SKM-1 treated with dmso at 0.1 percent for 144 hours (cell line): ENCODE measurements around the gene LRRN3.

ENCODE experiments used
- DNase-seq: peaks from one replicate; lab custom pipeline; 2025; ENCODE audit not compliant: unreplicated experiment; lab: John Stamatoyannopoulos, UW

Gene LRRN3

DNA sequence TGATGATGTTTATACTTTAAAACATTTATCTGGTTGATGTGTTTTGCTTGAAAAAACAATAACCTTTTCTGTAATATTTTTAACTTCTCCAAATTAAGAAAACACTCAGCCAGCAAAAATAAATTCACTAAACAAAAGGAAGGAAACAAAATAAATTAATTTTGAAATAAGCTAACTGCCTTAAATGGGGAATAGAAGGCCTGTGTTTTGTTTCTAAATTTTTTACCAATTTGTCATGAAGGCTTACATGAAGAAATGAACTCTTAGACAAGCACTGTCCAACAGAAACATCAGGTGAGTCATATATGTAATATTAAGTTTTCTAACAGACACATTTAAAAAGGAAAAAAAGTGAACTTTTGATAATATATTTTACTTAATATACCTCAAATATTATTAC is 68.5 kb downstream of the LRRN3 start:
- DNase-seq: no peak

- DNase-seq: no peak
Measured at GRCh38 chr7:111160297-111160696, 69.4 kb downstream of the LRRN3 start.

GRCh38 chr7:111162692-111163091 is 71.8 kb downstream of the LRRN3 start:
- DNase-seq: no peak

DNA sequence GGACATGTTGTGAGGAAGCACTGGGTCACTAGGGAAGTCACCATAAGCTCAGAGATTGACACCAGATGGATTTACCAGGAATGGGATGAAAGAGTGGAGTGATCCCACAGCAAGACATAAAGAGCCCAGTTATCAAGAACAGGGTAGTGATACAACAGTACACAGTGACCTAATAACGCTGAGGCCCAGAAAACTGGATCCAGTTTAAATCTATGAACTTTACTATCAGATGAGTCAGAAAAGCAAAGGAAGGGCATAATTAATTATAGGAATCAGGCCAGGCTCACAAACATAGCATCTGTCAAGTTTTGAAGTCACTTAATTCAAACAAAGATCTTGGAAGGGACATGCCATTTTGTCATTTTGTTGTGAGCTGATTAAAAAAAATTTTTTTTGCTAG is 73.5 kb downstream of the LRRN3 start:
- no peak for DNase-seq

DNA sequence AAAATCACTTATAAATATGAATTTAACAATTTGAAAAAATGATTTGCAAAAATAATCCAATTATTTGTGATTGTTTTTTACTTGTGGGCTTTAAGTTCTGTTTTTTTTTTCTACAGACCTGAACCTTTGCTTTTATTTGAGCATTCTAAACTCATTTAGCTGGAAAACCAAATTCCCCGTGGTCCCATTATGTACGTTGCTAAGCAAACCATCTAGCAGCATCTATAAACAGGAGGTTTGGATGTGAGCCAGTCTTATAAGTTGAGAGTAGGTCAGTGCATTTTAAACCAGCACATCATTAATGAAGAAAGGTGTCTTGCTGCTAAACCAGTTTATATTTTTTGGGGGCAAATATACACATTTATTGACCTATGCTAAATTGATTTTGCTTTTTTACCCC is 77.3 kb downstream of the LRRN3 start:
- DNase-seq: no peak

DNA sequence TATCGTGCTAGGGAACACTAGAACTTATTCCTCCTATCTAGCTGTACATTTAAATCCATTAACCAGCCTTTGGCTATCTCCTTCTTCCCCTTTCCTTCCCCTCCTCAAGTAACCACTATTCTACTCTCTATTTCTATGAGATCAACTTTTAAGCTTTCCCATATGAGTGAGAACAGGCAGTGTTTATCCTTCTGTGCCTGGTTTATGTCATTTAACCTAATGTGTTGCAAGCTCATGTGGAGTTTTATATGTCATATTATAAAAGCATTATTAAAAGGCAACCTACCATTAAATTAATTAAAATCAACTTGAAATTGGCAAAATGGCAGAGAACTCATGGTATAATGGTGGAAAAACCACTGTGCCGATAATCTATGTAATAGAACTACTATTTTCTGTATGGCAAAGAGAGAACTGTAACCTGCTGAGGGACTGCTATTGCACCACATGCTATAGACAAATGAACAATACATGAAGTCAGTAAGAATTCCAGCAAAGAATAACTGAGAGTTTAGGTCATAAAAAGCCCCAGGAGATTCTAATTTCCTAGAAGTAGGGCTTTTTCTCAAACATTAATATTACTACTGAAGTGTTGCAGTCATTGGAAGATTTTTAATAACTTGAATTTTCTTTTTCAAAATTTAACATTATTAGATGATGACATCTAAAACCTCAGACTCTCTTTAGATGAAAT is 81.8 kb downstream of the LRRN3 start:
- no peak for DNase-seq

DNA sequence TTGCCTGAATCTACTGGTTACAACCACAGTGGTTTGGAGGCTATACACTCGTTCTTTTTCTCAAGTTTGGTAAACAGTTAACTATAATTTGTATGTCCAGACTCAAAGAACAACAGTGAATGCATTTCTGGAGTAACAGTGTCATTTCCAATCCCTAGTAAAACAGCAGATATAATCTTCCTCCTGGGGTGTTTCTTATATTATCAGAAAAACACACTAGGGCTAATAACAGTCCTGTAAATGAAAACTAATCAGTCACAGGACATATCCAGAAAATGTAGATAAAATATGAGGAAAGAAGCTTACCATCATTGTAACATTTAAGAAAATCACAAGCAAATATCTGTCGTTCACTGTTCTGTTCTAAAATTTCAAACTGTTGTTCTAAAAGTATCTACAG is 82.6 kb downstream of the LRRN3 start:
- DNase-seq: no peak

GRCh38 chr7:111173990-111174389 is 83.1 kb downstream of the LRRN3 start:
- DNase-seq: no peak

DNA sequence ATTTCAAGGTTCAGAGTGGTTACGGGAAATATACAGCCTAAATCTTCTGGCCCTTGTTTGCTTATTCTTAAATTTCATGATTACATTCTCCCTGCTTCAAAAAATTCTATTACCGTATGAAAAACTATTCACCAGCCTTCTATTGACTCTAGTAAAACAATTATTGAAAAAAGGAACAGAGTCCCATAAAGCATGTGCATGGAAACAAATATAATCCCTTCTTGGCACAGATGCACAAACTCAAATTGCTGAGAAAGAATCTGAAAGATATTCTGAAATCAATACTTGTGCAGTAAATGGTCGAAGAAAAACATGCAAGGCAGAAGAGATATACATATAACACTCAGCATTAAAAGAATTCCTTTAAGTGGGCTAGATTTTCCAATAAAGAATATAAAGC is 83.6 kb downstream of the LRRN3 start:
- DNase-seq: no peak
